Subcutaneous adipose tissue (tissue), 4 donors: ENCODE data around the gene KLHL3. TPM values are rescaled to one million over a fixed set of nuclear protein-coding genes. Genes with fewer than 3 reads are reported as not detected.

Source experiments
- CTCF ChIP-seq: fragments of 450-650 bp; IDR thresholded peaks from one replicate; pipeline ENCODE4 v1.5.1; 2016; ENCODE audit warnings: low read depth, mild to moderate bottlenecking, control low read depth, antibody characterized with exemption, moderate library complexity
- total RNA-seq, 4 donors: library from RNA; depleted of rRNA; stranded (reverse); fragments of >200 nt; gene quantifications; one replicate each; pipeline ENCODE4 v1.1.0, GENCODE V29; 2016

The KLHL3 gene
- total RNA-seq, 4 donors from 2014 or later, result 3.1 to 18.5 (median 7.2) TPM

- no peak for TF ChIP-seq CTCF
These were observed 128.1 kb downstream of the KLHL3 start for GRCh38 chr5:137607771-137608170.

GRCh38 chr5:137606401-137606800, 129.5 kb downstream of the KLHL3 start:
- no peak for TF ChIP-seq CTCF

- TF ChIP-seq CTCF, result no peak
These were observed 130.5 kb downstream of the KLHL3 start for GRCh38 chr5:137605411-137605810.

GRCh38 chr5:137604348-137605095, 131.4 kb downstream of the KLHL3 start:
- no peak for TF ChIP-seq CTCF

GRCh38 chr5:137603891-137604290, 132.0 kb downstream of the KLHL3 start:
- TF ChIP-seq CTCF, result no peak

- TF ChIP-seq CTCF, result no peak
These were observed 132.5 kb downstream of the KLHL3 start for GRCh38 chr5:137603356-137603755.

- no peak for TF ChIP-seq CTCF
These were observed 133.1 kb downstream of the KLHL3 start for GRCh38 chr5:137602721-137603273.
